Effector CD8-positive, alpha-beta T cell (primary cell): ENCODE results near the gene POMGNT2.

Experiments
- DNase-seq: peaks from one replicate; lab custom pipeline; 2025; lab: John Stamatoyannopoulos, UW

Gene POMGNT2

GRCh38 chr3:43043793-43044192, 62.1 kb downstream of the POMGNT2 start:
- DNase-seq, result no peak

DNA sequence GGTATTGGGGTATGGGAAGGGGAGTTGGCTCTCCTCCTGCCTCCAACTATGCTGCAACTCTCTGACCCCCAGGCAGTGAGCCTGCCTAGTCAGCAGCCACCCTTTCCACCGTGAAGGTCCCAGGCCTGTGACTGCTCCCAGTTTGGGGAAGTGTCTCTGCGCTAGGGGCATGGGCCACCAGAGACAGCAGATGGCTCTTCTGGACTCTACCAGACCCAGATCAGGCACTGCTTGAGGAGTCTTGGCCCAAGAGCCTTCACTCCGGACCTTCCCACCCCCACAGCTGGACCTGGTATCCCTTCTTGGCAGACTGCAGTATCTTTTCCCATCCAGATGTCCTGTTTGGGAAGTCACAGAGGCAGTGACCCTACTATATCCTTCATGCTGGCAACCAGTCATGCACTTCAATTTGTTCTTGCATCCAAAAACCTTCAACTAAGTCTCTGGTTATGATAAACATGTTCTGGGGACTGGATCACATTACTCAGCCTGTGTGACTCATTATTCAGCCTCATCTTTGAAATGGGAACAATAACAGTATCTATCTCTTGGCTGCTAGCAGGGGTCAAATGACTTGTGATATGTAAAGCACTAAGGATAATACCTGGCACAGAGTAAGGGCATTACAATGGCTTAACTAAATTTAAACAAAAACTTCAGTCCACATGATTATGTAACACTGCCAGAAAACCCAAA, 62.7 kb downstream of the POMGNT2 start:
- no peak for DNase-seq

DNA sequence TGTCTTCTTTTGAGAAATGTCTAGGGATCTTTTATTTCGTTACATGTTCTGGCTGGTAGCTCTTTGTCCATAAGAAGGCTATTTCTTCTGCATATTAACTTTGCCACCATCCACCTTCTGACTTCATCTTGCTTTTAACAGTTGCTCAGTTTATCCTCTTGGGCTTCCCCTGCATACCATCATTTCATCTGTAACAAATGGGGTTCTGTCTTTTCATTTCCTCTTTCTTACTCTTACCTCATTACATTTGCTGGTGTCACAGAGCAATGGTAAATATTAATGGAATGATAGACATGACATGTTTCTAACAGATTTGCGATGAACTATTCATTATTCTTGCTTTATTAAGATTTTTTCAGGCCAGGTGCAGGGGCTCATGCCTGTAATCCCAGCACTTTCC, 64.4 kb downstream of the POMGNT2 start:
- no peak for DNase-seq

DNA sequence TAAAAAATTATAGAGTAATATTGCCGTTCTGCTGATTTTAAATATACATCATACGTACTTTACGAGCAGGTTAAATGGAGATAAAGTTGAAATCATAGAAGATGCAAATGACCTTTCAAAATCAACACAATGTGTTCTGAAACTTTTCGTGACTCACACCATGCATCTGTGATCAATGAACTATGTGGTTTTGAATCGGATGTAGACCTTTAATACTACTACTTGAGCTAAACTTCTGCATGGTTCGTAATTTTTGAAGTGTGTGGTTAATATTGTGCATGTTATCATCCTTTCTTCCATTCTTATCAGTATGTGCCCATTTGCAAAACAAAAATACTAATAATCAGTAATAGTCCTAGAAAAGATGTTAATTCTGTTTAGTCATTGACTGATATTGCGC, 67.9 kb downstream of the POMGNT2 start:
- DNase-seq, result no peak

DNA sequence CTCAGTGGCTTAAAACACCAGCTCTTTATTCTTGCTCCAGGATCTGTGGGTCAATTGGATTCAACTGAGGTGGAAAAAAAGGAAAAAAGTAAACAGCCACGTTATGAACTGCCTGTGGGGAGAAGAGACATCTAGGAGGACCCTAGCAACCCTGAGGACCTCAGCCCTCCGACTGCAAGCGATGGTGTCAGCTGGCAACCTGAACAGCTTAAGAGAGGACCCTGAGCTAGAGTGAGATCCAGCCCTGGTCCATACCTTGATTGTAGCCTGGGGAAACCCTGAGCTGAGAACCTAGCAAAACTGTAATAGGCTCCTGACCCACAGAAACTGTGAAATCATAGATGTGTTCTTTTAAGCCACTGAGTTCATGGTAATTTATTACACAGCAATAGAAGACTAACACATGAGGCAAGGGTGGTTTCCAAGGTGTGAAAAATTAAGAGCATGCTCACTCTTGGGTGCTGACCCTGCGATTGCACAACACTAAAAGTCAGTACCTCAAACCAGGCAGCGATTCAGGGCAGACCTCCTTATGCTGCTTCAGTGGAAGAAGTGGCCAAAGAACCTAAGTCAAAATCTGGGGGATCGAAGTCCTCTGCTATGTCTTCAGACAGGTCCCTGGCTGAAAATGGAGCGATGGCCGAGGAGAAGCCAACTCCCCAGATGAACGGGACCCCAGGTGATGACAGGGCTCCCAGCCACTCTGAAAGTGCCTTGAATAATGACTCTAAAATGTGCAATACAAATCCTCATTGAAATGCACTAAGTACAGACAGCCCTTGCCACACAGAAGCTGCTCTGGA, 69.1 kb downstream of the POMGNT2 start:
- no peak for DNase-seq

DNA sequence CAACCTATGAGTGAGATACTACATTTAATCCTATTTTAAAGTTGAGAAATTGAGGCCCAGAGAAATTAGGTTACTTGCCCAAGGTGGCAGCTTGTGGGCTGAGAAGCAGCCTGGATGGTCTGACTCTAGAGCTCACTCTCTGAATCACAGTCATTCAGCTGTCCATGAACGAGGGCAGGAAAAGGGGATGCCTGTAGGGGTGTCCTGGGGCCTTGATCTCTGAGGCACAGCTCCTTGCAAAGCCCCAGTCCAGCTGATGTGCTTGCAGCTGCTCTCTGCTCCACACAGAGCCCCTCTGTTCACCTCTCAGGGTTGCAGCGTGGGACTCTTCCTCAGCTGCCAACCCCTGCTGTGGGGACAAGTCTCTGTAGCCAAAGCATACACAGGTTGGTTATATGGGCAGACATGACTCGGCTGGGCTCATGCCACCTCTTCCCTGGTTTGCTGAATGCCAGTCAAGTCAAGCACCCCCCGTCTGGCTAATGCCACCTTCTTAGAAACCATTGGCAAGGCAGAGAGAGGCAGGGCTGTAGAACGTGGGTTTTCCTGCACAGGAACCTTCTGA, 70.0 kb downstream of the POMGNT2 start:
- DNase-seq, result no peak

DNA sequence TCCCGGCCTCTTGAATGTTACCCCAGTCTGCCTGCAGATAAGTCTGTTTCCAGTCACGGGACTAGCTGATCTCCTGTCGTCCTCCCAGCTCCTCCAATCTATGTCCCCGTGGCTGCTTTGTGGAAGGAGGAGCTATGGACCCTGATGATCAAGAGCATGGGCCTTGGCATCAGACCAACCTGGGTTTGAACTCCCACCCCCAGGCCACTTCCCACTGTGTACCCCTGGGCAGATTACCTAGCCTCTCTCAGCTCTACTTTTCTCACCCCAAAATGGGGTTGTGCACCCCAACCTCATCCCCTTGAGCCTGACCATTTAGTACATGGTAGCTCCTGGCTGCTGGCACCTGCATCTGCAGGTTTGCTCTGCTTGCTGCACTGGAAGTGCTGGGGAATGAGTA, 71.0 kb downstream of the POMGNT2 start:
- DNase-seq, result no peak

- DNase-seq, result no peak
Observed at GRCh38 chr3:43034200-43034599, 71.7 kb downstream of the POMGNT2 start.

DNA sequence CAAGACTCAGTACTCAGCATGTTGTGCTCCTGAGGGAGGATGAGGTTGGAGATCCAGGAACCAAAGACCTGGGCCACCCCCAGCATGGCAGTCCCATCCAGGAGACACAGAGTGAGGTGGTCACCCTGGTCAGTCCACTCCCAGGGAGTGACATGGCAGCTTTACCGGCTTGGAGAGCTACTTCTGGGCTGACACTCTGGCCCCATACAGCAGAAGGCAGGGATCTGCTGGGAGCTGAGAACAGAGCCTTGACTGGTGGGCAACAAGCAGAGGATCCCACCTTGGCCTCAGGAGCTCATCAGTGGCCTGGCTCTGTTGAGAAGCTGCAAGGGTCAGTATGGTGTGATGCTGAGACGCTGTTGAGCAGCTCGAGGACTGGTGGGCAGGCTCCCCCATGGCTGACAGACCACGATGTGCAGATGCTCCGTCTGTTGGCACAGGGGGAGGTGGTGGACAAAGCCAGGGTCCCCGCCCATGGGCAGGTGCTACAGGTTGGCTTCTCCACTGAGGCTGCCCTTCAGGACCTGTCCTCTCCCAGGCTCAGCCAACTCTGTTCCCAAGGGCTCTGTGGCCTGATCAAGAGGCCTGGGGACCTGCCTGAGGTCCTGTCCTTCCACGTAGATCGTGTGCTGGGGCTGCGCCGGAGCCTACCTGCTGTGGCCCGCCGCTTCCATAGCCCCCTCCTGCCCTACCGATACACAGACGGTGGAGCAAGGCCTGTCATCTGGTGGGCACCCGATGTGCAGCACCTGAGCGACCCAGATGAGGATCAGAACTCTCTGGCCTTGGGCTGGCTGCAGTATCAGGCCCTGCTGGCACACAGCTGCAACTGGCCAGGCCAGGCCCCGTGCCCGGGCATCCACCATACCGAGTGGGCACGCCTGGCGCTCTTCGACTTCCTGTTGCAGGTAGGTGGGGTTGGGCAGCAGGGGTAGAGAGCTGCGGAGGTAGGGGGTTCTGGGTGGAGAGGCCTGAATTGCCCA, 72.9 kb downstream of the POMGNT2 start:
- DNase-seq, result no peak

DNA sequence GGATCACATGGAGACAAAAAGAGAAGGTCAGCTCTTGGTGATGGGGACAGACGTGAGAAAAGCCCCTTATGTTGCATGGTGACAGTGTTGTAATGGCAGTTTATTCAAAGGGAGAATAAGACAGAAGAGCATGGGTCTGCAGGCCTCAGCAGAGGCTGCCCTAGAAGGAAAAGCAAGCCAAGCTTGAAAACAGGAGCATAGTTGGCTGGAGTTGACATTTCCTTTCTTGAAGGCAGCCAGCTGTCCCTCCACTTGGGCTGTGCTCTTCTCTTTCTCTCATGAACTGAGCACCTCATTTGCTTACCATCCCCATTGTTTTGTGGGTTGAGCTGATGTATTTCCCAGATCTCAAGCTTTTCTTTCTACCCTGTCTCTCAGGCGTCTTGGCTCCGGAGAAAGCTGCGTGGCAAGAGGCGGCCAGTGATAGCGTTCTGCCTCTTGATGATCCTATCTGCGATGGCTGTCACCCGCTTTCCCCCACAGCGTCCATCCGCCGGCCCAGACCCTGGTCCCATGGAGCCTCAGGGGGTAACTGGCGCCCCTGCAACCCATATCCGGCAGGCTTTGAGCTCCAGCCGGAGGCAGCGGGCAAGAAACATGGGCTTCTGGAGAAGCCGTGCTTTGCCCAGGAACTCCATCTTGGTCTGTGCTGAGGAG, 73.9 kb downstream of the POMGNT2 start:
- DNase-seq, result no peak

DNA sequence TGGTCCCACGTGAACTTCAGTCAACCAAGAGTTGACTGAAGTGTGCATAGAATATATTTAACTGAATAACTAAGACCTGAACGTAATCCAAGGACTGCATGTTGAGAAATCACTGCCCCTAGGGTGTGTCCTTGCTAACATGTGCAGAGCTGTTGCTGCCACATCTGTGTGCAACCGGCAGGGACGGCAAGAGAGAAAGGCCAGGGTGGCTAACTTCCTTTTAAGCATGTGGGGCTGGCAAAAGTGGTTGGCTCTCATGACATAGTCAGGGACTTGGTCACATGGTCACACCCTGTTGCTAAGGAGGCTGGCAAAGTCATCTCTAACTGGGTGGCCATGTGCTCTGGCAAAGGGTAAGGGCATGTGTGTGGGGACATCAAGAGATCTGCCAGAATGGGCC, 74.4 kb downstream of the POMGNT2 start:
- no peak for DNase-seq

DNA sequence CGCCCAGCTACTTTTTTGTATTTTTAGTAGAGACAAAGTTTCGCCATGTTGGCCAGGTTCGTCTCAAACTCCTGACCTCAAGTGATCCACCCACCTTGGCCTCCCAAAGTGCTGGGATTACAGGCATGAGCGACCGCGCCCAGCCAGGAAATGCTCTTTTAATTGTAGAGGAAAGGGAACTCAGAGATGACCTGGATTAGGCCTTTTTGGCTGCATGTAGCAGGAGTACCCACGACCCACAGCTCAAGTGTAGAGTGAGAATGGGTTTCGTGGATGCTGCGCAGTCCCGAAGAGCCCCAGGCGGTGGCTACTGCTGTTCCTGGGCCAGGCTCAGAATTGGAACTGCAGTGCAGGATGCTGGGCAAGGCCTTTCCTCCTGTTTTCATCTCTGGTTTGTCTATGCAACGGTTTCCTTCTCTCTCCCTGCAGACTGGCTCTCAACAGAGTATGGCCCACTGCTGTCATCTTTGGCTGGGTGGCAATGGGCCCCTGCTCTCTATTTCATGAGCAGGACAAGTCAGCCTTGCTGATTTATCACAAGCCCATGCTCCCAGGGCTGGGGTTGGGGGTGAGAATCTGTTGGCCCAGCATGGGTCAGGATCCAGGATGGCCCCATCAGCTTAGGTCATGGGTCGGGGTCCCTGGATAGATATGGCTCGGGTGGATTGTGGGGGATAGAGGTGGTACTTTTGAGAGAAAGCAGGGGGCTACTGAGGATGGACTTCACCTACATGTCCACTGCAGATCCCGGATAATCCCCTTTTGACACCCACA, 75.5 kb downstream of the POMGNT2 start:
- no peak for DNase-seq
